Loucy (cell line): Measurements from ENCODE around the gene SRPRB.

Experiments used
- H2AFZ ChIP-seq: fragments of 200-600 bp; sonication (generic); 2 replicates; pipeline ENCODE4 v1.6.0; 2016; ENCODE audit warnings: antibody characterized with exemption, mild to moderate bottlenecking, low read length, moderate library complexity
- H3F3A ChIP-seq: fragments of 200-600 bp; 2 replicates; pipeline ENCODE4 v1.6.0; 2016; ENCODE audit warnings: antibody characterized with exemption, low read depth, mild to moderate bottlenecking
- H3K27me3 ChIP-seq: fragments of 200-600 bp; sonication (generic); 2 replicates; pipeline ENCODE4 v1.6.1; 2014; ENCODE audit warnings: low read length, mild to moderate bottlenecking; ENCODE audit not compliant: insufficient read depth, poor library complexity, severe bottlenecking
- H3K36me3 ChIP-seq: fragments of 200-600 bp; sonication (generic); 2 replicates; pipeline ENCODE4 v1.6.1; 2016; ENCODE audit warnings: low read length; ENCODE audit not compliant: insufficient read depth
- H3K4me1 ChIP-seq: fragments of 200-600 bp; sonication (generic); 2 replicates; pipeline ENCODE4 v1.5.1; 2014; ENCODE audit warnings: low read length, mild to moderate bottlenecking; ENCODE audit not compliant: insufficient read depth, poor library complexity, severe bottlenecking
- H3K4me2 ChIP-seq: fragments of 200-600 bp; sonication (generic); 2 replicates; pipeline ENCODE4 v1.6.0; 2014; ENCODE audit warnings: antibody characterized with exemption, low read length, low read depth, mild to moderate bottlenecking; ENCODE audit not compliant: poor library complexity, severe bottlenecking
- H3K4me3 ChIP-seq: fragments of 200-600 bp; sonication (generic); 2 replicates; pipeline ENCODE4 v1.5.1; 2014; ENCODE audit warnings: low read length, mild to moderate bottlenecking, mixed read lengths; ENCODE audit not compliant: poor library complexity, severe bottlenecking
- H3K79me2 ChIP-seq: fragments of 200-600 bp; sonication (generic); 2 replicates; pipeline ENCODE4 v1.6.1; 2014; ENCODE audit warnings: low read length; ENCODE audit not compliant: insufficient read depth
- H3K9ac ChIP-seq: fragments of 200-600 bp; sonication (generic); 2 replicates; pipeline ENCODE4 v1.6.0; 2014; ENCODE audit warnings: mild to moderate bottlenecking, low read depth, low read length, moderate library complexity; ENCODE audit not compliant: poor library complexity, severe bottlenecking
- H3K9me2 ChIP-seq: fragments of 200-600 bp; sonication (generic); replicated peaks from 2 replicates; pipeline ENCODE4 v1.6.1; 2016; ENCODE audit warnings: low read depth, low read length, mixed read lengths
- H3K9me3 ChIP-seq: fragments of 200-600 bp; sonication (generic); 2 replicates; pipeline ENCODE4 v1.6.1; 2014; ENCODE audit warnings: mild to moderate bottlenecking, antibody characterized with exemption, low read length, low read depth; ENCODE audit not compliant: insufficient read depth
- H4K20me1 ChIP-seq: fragments of 200-600 bp; sonication (generic); 2 replicates; pipeline ENCODE4 v1.6.0; 2014; ENCODE audit warnings: antibody characterized with exemption, low read length, mild to moderate bottlenecking; ENCODE audit not compliant: insufficient read depth, poor library complexity, severe bottlenecking
- CTCF ChIP-seq: fragments of 200-600 bp; sonication (generic); conservative IDR thresholded peaks from 2 replicates; pipeline ENCODE4 v1.5.1; 2014; ENCODE audit warnings: mild to moderate bottlenecking, antibody characterized with exemption, low read length
- EZH2phosphoT487 ChIP-seq: fragments of 200-600 bp; IDR thresholded peaks from 2 replicates; pipeline ENCODE4 v1.6.1; 2018; ENCODE audit warnings: antibody characterized with exemption, mild to moderate bottlenecking, moderate library complexity, borderline replicate concordance

Gene SRPRB

GRCh38 chr3:133851931-133852330 lies 46.3 kb downstream of the SRPRB start:
- no peak for TF ChIP-seq EZH2phosphoT487
- TF ChIP-seq CTCF: no peak

GRCh38 chr3:133853063-133853924 lies 47.7 kb downstream of the SRPRB start:
- no peaks in the 10 kb centered on the region for H3K79me2 ChIP-seq
- no peaks in the 10 kb centered on the region for H3K36me3 ChIP-seq
- no peaks in the 10 kb centered on the region for H3F3A ChIP-seq
- TF ChIP-seq EZH2phosphoT487 (no peak), CTCF (no peak)
- no peaks in the 10 kb centered on the region for H3K27me3 ChIP-seq
- H4K20me1 ChIP-seq: no peaks in the 10 kb centered on the region
- H3K4me2 ChIP-seq: no peak overlapping the region
- H3K9me2 ChIP-seq: no peaks in the 10 kb centered on the region
- no peak overlapping the region for H3K9ac ChIP-seq
- no peaks in the 10 kb centered on the region for H3K9me3 ChIP-seq
- H2AFZ ChIP-seq: no peak overlapping the region
- H3K4me3 ChIP-seq: no peak overlapping the region
- H3K4me1 ChIP-seq: peaks cover 3% of the 10 kb centered on the region

More at GRCh38 chr3:133851931-133852330, 46.3 kb downstream of the SRPRB start:
- Histone ChIP-seq H3K79me2 (no peaks in the 10 kb centered on the region), H3K4me1 (no peaks in the 10 kb centered on the region), H3F3A (no peaks in the 10 kb centered on the region), H2AFZ (no peak overlapping the region), H3K9me2 (no peaks in the 10 kb centered on the region), H4K20me1 (no peaks in the 10 kb centered on the region), H3K9ac (no peak overlapping the region), H3K4me2 (no peak overlapping the region), H3K27me3 (no peaks in the 10 kb centered on the region), H3K36me3 (no peaks in the 10 kb centered on the region), H3K9me3 (no peaks in the 10 kb centered on the region), H3K4me3 (no peak overlapping the region)

GRCh38 chr3:133853925-133854227 lies 48.3 kb downstream of the SRPRB start:
- H3K4me2 ChIP-seq: no peak overlapping the region
- no peaks in the 10 kb centered on the region for H3K36me3 ChIP-seq
- H3K9me3 ChIP-seq: no peaks in the 10 kb centered on the region
- H3K9ac ChIP-seq: no peak overlapping the region
- H3F3A ChIP-seq: no peaks in the 10 kb centered on the region
- no peaks in the 10 kb centered on the region for H3K79me2 ChIP-seq
- no peaks in the 10 kb centered on the region for H3K27me3 ChIP-seq
- no peaks in the 10 kb centered on the region for H4K20me1 ChIP-seq
- no peaks in the 10 kb centered on the region for H3K9me2 ChIP-seq
- H3K4me3 ChIP-seq: no peak overlapping the region
- TF ChIP-seq EZH2phosphoT487 (no peak), CTCF (no peak)
- H2AFZ ChIP-seq: no peak overlapping the region
- H3K4me1 ChIP-seq: peaks cover 3% of the 10 kb centered on the region
